ENCODE data around the gene OSBPL9.
"Not testable (repeated sequence)": the region's sequence is repeated elsewhere in the genome, so short reads cannot be mapped to it uniquely, and the experiment has no call there.

OSBPL9 gene

DNA sequence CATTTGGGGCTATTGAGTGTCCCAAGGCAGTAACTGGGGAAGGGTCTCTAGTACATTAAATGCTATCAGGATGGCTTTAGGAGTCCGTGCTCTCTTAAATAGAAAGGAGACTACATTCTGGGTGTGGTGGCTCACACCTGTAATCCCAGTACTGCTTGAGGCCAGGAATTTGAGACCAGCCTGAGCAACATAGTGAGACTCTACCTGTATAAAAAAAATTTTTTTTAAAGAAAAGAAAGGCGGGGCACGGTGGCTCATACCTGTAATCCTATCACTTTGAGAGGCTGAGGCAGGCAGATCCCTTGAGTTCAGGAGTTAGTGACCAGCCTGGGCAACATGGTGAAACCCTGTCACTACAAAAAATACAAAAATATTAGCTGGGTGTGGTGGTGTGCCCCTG is 21.5 kb downstream of the OSBPL9 start:
- DNase-seq: no peak

- DNase-seq: no peak
Observed at GRCh38 chr1:51639694-51640093, 22.8 kb downstream of the OSBPL9 start.

GRCh38 chr1:51641096-51641495 is 24.2 kb downstream of the OSBPL9 start:
- DNase-seq: no peak

GRCh38 chr1:51642739-51643142 is 25.8 kb downstream of the OSBPL9 start:
- no peak for DNase-seq

DNA sequence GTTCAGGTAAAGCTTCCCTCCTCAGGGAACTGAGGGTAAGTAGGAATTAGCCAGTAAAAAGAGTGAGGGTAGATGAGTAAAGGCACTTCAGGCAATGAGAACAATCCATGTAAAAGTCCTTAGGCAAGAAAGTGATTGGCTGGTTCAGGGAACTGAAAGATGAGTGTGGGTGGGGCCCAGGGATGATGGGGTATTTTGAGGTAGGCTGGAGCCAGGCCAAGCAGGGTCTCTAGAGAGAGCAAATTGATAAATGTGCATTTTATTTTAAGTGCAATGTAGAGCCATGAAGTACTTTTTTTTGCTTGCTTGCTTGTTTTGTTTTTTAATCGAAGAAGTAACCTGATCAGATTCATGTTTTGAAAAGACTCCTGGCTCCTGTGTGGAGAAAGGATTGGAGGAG is 26.5 kb downstream of the OSBPL9 start:
- peak; percentile 1 for DNase-seq

DNA sequence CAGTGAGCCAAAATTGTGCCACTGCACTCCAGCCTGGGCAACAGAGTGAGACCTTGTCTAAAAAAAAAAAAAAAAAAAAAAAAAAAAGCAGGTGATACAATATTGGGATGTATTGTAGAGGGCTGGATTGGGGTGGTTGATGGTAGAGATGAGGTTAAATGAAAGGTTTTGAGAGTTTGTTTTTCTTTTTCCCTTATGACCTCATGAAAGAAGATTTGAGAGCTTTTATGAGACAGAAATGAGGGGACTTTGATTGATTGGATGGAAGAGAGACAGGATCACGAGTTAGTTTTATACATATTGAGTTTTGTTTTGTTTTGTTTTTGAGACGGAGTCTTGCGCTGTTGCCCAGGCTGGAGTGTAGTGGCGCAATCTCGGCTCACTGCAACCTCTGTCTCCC is 27.1 kb downstream of the OSBPL9 start:
- DNase-seq: no peak

- DNase-seq: no peak
Observed at GRCh38 chr1:51644533-51645197, 27.8 kb downstream of the OSBPL9 start.

DNA sequence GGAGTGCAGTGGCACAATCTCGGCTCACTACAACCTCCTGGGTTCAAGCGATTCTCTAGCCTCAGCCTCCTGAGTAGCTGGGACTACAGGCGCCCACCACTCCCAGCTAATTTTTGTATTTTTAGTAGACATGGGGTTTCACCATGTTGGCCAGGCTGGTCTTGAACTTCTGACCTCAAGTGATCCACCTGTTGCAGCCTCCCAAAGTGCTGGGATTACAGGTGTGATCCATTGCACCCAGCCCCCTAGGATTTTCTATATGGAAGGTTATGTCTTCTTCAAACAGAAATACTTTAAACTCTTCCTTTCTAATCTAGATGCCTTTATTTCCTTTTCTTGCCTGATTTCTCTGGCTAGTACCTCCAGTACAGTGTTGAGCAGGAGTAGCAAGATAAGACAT is 29.7 kb downstream of the OSBPL9 start:
- DNase-seq: not testable (repeated sequence)

GRCh38 chr1:51648180-51649109 is 31.6 kb downstream of the OSBPL9 start:
- DNase-seq: peak; percentile 24

GRCh38 chr1:51649593-51650091 is 32.8 kb downstream of the OSBPL9 start:
- no peak for DNase-seq

- no peak for DNase-seq
Observed at GRCh38 chr1:51650198-51650597, 33.3 kb downstream of the OSBPL9 start.

- no peak for DNase-seq
Observed at GRCh38 chr1:51651552-51651942, 34.7 kb downstream of the OSBPL9 start.

- DNase-seq: no peak
Observed at GRCh38 chr1:51652599-51652998, 35.7 kb downstream of the OSBPL9 start.

GRCh38 chr1:51653127-51653526 is 36.2 kb downstream of the OSBPL9 start:
- DNase-seq: no peak

GRCh38 chr1:51654000-51654399 is 37.1 kb downstream of the OSBPL9 start:
- no peak for DNase-seq

DNA sequence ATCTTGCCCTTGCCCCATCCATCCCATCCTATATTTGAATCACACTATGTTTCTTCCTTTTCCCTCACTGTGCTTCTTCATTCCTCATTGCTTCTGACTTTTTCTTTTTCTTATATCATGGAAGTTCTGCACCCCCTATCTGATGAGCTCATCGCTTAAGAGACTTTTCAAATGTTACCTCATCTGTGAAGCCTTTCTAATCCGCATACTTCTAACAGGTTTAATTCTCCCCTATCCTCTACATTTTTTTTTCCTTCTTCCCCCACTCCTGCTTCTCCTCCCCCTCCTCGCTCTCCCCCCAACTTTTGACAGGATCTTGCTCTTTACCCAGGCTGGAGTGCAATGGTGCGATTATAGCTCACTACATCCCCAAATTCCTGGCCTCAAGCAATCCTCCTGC is 39.5 kb downstream of the OSBPL9 start:
- no peak for DNase-seq

GRCh38 chr1:51660580-51660979 is 43.7 kb downstream of the OSBPL9 start:
- no peak for DNase-seq

GRCh38 chr1:51661081-51661518 is 44.2 kb downstream of the OSBPL9 start:
- no peak for DNase-seq

DNA sequence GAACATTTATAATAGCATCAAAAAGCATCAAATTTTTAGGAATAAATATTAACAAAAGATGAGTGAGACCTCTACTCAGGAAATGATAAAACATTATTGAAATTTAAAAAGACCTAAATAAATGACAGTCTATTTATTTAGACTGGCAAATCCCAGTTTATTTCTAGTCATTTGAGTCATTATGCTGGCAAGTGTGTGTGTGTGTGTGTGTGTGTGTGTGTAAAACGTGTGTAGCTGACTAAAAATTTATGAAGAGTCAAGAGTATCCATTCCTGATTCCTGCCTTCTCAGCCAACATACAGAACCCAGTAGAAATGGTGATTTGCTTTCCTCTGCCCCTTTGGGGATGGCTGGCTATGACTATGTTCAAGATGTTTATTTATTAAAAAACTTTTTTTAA is 46.2 kb downstream of the OSBPL9 start:
- no peak for DNase-seq

GRCh38 chr1:51663721-51664120 is 46.8 kb downstream of the OSBPL9 start:
- no peak for DNase-seq

GRCh38 chr1:51664421-51665240 is 47.7 kb downstream of the OSBPL9 start:
- DNase-seq: no peak

DNA sequence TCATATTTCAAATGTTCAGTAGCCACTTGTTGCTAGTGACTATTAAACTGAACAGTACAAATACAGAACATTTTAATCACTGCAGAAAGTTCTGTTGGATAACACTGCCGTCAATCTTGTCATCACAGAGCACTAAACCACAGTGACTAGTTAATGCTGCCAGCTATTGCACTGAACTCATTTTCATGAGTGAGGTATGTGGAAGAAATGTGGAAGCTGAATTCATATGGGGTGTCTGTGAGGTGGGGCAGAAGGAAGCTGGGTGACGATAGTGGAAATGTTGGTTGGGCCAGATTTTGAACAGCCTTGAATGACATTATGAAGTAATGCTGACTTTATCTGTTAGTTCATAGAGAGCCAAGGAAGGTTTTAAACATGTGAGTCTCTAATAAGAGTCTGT is 49.6 kb downstream of the OSBPL9 start:
- DNase-seq: no peak

DNA sequence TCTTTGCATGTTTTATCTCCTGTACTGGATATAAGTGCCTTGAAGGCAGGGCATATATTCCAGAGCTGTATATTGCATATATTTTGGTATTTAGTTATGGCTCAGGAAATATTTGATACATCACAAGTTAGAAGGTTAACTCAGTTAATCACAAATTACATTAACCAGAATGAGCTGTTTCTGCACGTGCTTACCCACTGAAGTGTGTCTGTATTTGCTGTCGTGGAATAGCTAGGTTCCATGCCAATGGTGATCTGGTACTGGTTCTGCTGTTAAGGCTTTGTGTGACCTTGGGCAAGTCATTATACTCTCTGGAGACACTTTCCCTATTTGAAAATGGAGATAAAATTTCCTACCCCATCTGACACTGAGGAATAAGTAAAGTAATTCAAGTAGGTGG is 50.7 kb downstream of the OSBPL9 start:
- no peak for DNase-seq
